Measurements from ENCODE around the gene MAGI2. TPM values are rescaled to one million over a fixed set of nuclear protein-coding genes. Genes with fewer than 3 reads are reported as not detected.

The MAGI2 gene
- total RNA-seq, 2 donors from 2014 or later = 10.3 to 19.2 TPM

GRCh38 chr7:78024591-78024990 lies 1428.9 kb downstream of the MAGI2 start:
- no peak overlapping the region for H3K27ac Mint-ChIP-seq
- Histone ChIP-seq H3K4me3 (ENCODE audit: low read length) (no peak overlapping the region), H3K9ac (ENCODE audit: extremely low read depth, low read length, poor library complexity, severe bottlenecking) (no peak overlapping the region), H3K9me3 (ENCODE audit: control insufficient read depth, low read length) (no peaks in the 10 kb centered on the region), H3K36me3 (ENCODE audit: control insufficient read depth, insufficient read depth, low read length) (no peaks in the 10 kb centered on the region), H3K4me1 (ENCODE audit: control insufficient read depth, insufficient read depth, low read length) (peaks cover 9% of the 10 kb centered on the region), H3K27ac (ENCODE audit: low read depth, low read length) (no peak overlapping the region), H3K27me3 (ENCODE audit: control insufficient read depth, insufficient read depth, low read length, poor library complexity, severe bottlenecking) (no peaks in the 10 kb centered on the region)
- TF ChIP-seq CTCF (conservative IDR thresholded peaks at IDR 0.05) = no peak
- WGBS, 2 experiments (ENCODE audit: insufficient coverage in 1 of 2, insufficient read length in 1 of 2) = 97 to 100% methylated on average over 1 to 2 of the region's 2 CpGs
- H3K4me3 Mint-ChIP-seq = no peak overlapping the region
- H3K36me3 Mint-ChIP-seq (ENCODE audit: low read depth) = no peaks in the 10 kb centered on the region
- DNase-seq = no peak
- peaks cover 10% of the 10 kb centered on the region for H3K4me1 Mint-ChIP-seq
- H3K27me3 Mint-ChIP-seq (ENCODE audit: insufficient read depth) = no peaks in the 10 kb centered on the region
- no peaks in the 10 kb centered on the region for H3K9me3 Mint-ChIP-seq

GRCh38 chr7:78023191-78023590 lies 1430.3 kb downstream of the MAGI2 start:
- Mint-ChIP-seq H3K9me3 (no peaks in the 10 kb centered on the region), H3K27me3 (ENCODE audit: insufficient read depth) (peaks cover 3% of the 10 kb centered on the region), H3K27ac (no peak overlapping the region), H3K36me3 (ENCODE audit: low read depth) (no peaks in the 10 kb centered on the region), H3K4me1 (peaks cover 14% of the 10 kb centered on the region), H3K4me3 (no peak overlapping the region)
- no peak for TF ChIP-seq CTCF (conservative IDR thresholded peaks at IDR 0.05)
- DNase-seq = no peak
- no peak overlapping the region for H3K27ac ChIP-seq (ENCODE audit: low read depth, low read length)
- no peak overlapping the region for H3K4me3 ChIP-seq (ENCODE audit: low read length)
- H3K36me3 ChIP-seq (ENCODE audit: control insufficient read depth, insufficient read depth, low read length) = no peaks in the 10 kb centered on the region
- H3K27me3 ChIP-seq (ENCODE audit: control insufficient read depth, insufficient read depth, low read length, poor library complexity, severe bottlenecking) = no peaks in the 10 kb centered on the region
- peaks cover 7% of the 10 kb centered on the region for H3K4me1 ChIP-seq (ENCODE audit: control insufficient read depth, insufficient read depth, low read length)
- H3K9ac ChIP-seq (ENCODE audit: extremely low read depth, low read length, poor library complexity, severe bottlenecking) = no peak overlapping the region
- no peaks in the 10 kb centered on the region for H3K9me3 ChIP-seq (ENCODE audit: control insufficient read depth, low read length)
- WGBS, 2 experiments (ENCODE audit: insufficient coverage in 1 of 2, insufficient read length in 1 of 2) = 93 to 100% methylated on average over 3 to 4 of the region's 4 CpGs

GRCh38 chr7:78022165-78022564 lies 1431.3 kb downstream of the MAGI2 start:
- Histone ChIP-seq H3K4me3 (ENCODE audit: low read length) (no peak overlapping the region), H3K9ac (ENCODE audit: extremely low read depth, low read length, poor library complexity, severe bottlenecking) (no peak overlapping the region), H3K27me3 (ENCODE audit: control insufficient read depth, insufficient read depth, low read length, poor library complexity, severe bottlenecking) (no peaks in the 10 kb centered on the region), H3K9me3 (ENCODE audit: control insufficient read depth, low read length) (no peaks in the 10 kb centered on the region), H3K36me3 (ENCODE audit: control insufficient read depth, insufficient read depth, low read length) (no peaks in the 10 kb centered on the region), H3K27ac (ENCODE audit: low read depth, low read length) (no peak overlapping the region), H3K4me1 (ENCODE audit: control insufficient read depth, insufficient read depth, low read length) (peaks cover 7% of the 10 kb centered on the region)
- DNase-seq = no peak
- Mint-ChIP-seq H3K27ac (no peak overlapping the region), H3K27me3 (ENCODE audit: insufficient read depth) (peaks cover 4% of the 10 kb centered on the region), H3K9me3 (no peaks in the 10 kb centered on the region), H3K4me1 (peaks cover 20% of the 10 kb centered on the region), H3K36me3 (ENCODE audit: low read depth) (no peaks in the 10 kb centered on the region), H3K4me3 (no peak overlapping the region)
- no peak for TF ChIP-seq CTCF (conservative IDR thresholded peaks at IDR 0.05)
- WGBS, 2 experiments (ENCODE audit: insufficient coverage in 1 of 2, insufficient read length in 1 of 2) = 97% methylated on average over 1 of the region's 1 CpG; no CpG with 5 or more reads in 1 of the 2 experiments
